Measurements from ENCODE around the gene WDR86. TPM values are rescaled to one million over a fixed set of nuclear protein-coding genes. Genes with fewer than 3 reads are reported as not detected.

WDR86 gene
- total and polyA plus RNA-seq, 2 of the 8 experiments (the other 6 are each of a cell fraction or from before 2014, with no cell fraction given): 12.7 to 15.8 TPM

GRCh38 chr7:151431281-151431767 is 21.5 kb upstream of the WDR86 start:
- no peak overlapping the region for H2BK12ac ChIP-seq (ENCODE audit: low read depth, low read length)
- no peak overlapping the region for H4K5ac ChIP-seq (ENCODE audit: insufficient read length, low read depth, low read length)
- no peaks in the 10 kb centered on the region for H3K27me3 ChIP-seq (replicated peaks in 1 of 4; ENCODE audit: control insufficient read depth in 3 of 4, extremely low read depth in 1 of 4, insufficient read depth in 3 of 4, low read length in 3 of 4)
- H3K9me3 ChIP-seq (ENCODE audit: insufficient read depth in 2 of 2, low read depth in 1 of 2, low read length in 1 of 2): no peaks in the 10 kb centered on the region
- H2BK120ac ChIP-seq (replicated peaks; ENCODE audit: low read depth, low read length): no peak overlapping the region
- H3K14ac ChIP-seq (ENCODE audit: insufficient read length): no peak overlapping the region
- H3K4me1 ChIP-seq (replicated peaks in 1 of 4; ENCODE audit: control insufficient read depth in 3 of 4, insufficient read depth in 4 of 4, low read length in 3 of 4): peaks cover 5 to 20% (median 11%) of the 10 kb centered on the region in 4 experiments
- H3K4ac ChIP-seq (replicated peaks; ENCODE audit: insufficient read length, low read depth, low read length): no peak overlapping the region
- no peak overlapping the region for H3K4me3 ChIP-seq (ENCODE audit: extremely low read depth in 1 of 4, insufficient read depth in 2 of 4, low read depth in 3 of 4, low read length in 4 of 4)
- H4K8ac ChIP-seq (ENCODE audit: extremely low read depth, insufficient read depth, low read length): no peak overlapping the region
- no peak overlapping the region for H2AFZ ChIP-seq (ENCODE audit: low read length)
- no peak overlapping the region for H3K9ac ChIP-seq (replicated peaks in 1 of 4; ENCODE audit: extremely low read depth in 1 of 4, low read depth in 3 of 4, low read length in 3 of 4)
- no peak overlapping the region for H2BK5ac ChIP-seq (ENCODE audit: low read depth, low read length)
- H3K27ac ChIP-seq (ENCODE audit: low read depth, low read length): no peak overlapping the region
- H4K91ac ChIP-seq (replicated peaks; ENCODE audit: insufficient read length, low read length): no peak overlapping the region
- H3K23ac ChIP-seq (ENCODE audit: insufficient read length): no peak overlapping the region
- ChIA-PET CTCF (ENCODE audit: partially characterized antibody) (interaction anchor here (1.1 to 2.2 kb wide), 4 partner anchors 9 to 28 kb away, joined by 3 to 6 read pairs (median 4); no protein-coding TSS in a partner anchor), POLR2A (ENCODE audit: partially characterized antibody) (interaction anchor here (1.2 kb wide), 1 partner anchor 22 kb away, joined by 3 read pairs; the partner anchor contains the start of gene WDR86)
- H2AK5ac ChIP-seq (ENCODE audit: low read depth, low read length): peak overlapping the region; percentile 53; the same call in 1 of the 2 replicates
- H2BK20ac ChIP-seq (ENCODE audit: low read length): no peak overlapping the region
- no peak overlapping the region for H3K4me2 ChIP-seq (ENCODE audit: insufficient read depth in 1 of 2, low read depth in 2 of 2, low read length in 2 of 2)
- DNase-seq (ENCODE audit: low read depth in 1 of 2, low spot score in 2 of 2) (no peak), FAIRE-seq (no peak)
- no peaks in the 10 kb centered on the region for H4K20me1 ChIP-seq (replicated peaks in 1 of 2; ENCODE audit: control insufficient read depth in 1 of 2, insufficient read depth in 2 of 2, low read length in 2 of 2)
- TF ChIP-seq BCL11A (IDR thresholded peaks at IDR 0.05; ENCODE audit: low read depth in 2 of 2, low read length in 2 of 2): no peak
- no peaks in the 10 kb centered on the region for H3K23me2 ChIP-seq (ENCODE audit: low read depth, low read length)
- no peaks in the 10 kb centered on the region; the same call in 1 of the 2 replicates for H3K79me1 ChIP-seq (ENCODE audit: low read depth, low read length)
- H2BK15ac ChIP-seq (ENCODE audit: low read length): no peak overlapping the region
- H3K18ac ChIP-seq (ENCODE audit: extremely low read depth, low read length): no peak overlapping the region
- H3K56ac ChIP-seq (replicated peaks; ENCODE audit: insufficient read length, low read depth, low read length): no peak overlapping the region
- no peaks in the 10 kb centered on the region for H3K36me3 ChIP-seq (ENCODE audit: control insufficient read depth in 2 of 4, insufficient read depth in 4 of 4, low read length in 3 of 4)
- H3K79me2 ChIP-seq (ENCODE audit: control insufficient read depth in 1 of 2, insufficient read depth in 2 of 2, low read length in 2 of 2): no peaks in the 10 kb centered on the region
- whole genome bisulfite sequencing, 2 experiments (ENCODE audit: extremely low coverage in 1 of 2, insufficient coverage in 1 of 2, insufficient read length in 1 of 2, insufficient replicate concordance in 2 of 2, low coverage in 1 of 2, low lambda C conversion rate in 2 of 2, missing lambda C conversion rate in 1 of 2): 87% methylated on average over 6 of the region's 13 CpGs; no CpG with 5 or more reads in 1 of the 2 experiments
